ENCODE data around the gene BZW1. TPM values are rescaled to one million over a fixed set of nuclear protein-coding genes. Genes with fewer than 3 reads are reported as not detected.

Gene BZW1
- total RNA-seq, 1 experiment from 2014 or later: 454 TPM

GRCh38 chr2:200770847-200771246 is 40.9 kb upstream of the BZW1 start:
- no peaks in the 10 kb centered on the region for H4K20me1 ChIP-seq (ENCODE audit: insufficient read depth)
- ChIA-PET RAD21 (ENCODE audit: low non-redundant PET in 1 of 2, low total read pairs in 2 of 2, uncharacterized antibody in 2 of 2, unreplicated experiment in 2 of 2) (no interaction called here), POLR2A (no interaction called here), CTCF (no interaction called here)
- peaks cover 18 to 30% of the 10 kb centered on the region in 2 experiments for H3K4me1 ChIP-seq (ENCODE audit: control insufficient read depth in 1 of 2, insufficient read depth in 2 of 2, low read length in 2 of 2)
- no peak overlapping the region for H3K27ac ChIP-seq (ENCODE audit: low read depth, low read length)
- H3K9ac ChIP-seq (ENCODE audit: low read length): no peak overlapping the region
- H3K36me3 ChIP-seq (ENCODE audit: control insufficient read depth in 1 of 2, insufficient read depth in 2 of 2, low read length in 2 of 2): no peaks in the 10 kb centered on the region
- no peak overlapping the region for H2AFZ ChIP-seq (ENCODE audit: low read depth, low read length, poor library complexity, severe bottlenecking)
- DNase-seq (ENCODE audit: low read depth, low spot score) (no peak), ATAC-seq (no peak)
- H3K4me2 ChIP-seq (ENCODE audit: low read length): no peak overlapping the region
- H3K79me2 ChIP-seq (ENCODE audit: insufficient read depth, low read length): no peaks in the 10 kb centered on the region
- no peak overlapping the region for H3K4me3 ChIP-seq (replicated peaks in 1 of 2; ENCODE audit: low read depth in 1 of 2, low read length in 2 of 2)
- BruUV-seq (replicated peaks): no TSS peak
- H3K9me3 ChIP-seq (ENCODE audit: control insufficient read depth in 1 of 2, insufficient read depth in 1 of 2, low read depth in 1 of 2, low read length in 2 of 2): 0 out of 4 replicates have a peak, but pooled peaks cover 0 to 4% of the 10 kb centered on the region in 2 experiments
- TF ChIP-seq SIN3A (IDR thresholded peaks at IDR 0.05; ENCODE audit: low read depth) (no peak), SP1 (IDR thresholded peaks at IDR 0.05; ENCODE audit: low read depth) (no peak), FOSL1 (IDR thresholded peaks at IDR 0.05; ENCODE audit: low read depth) (no peak), YY1 (IDR thresholded peaks at IDR 0.05; ENCODE audit: extremely low read depth, insufficient replicate concordance, low read depth, low read length) (no peak), EZH2phosphoT487 (IDR thresholded peaks at IDR 0.05; ENCODE audit: borderline replicate concordance) (no peak), JUND (IDR thresholded peaks at IDR 0.05) (no peak), ZFX (IDR thresholded peaks at IDR 0.05) (no peak), ELF1 (IDR thresholded peaks at IDR 0.05; ENCODE audit: borderline replicate concordance, low read depth) (no peak), EZH2 (IDR thresholded peaks at IDR 0.05) (no peak), CEBPB (IDR thresholded peaks at IDR 0.05; ENCODE audit: low read depth) (no peak), REST (IDR thresholded peaks at IDR 0.05; ENCODE audit: low read depth) (no peak), ZBTB33 (IDR thresholded peaks at IDR 0.05; ENCODE audit: extremely low read depth, insufficient replicate concordance, low read length) (no peak), TCF7L2 (IDR thresholded peaks at IDR 0.05; ENCODE audit: borderline replicate concordance, extremely low read depth, insufficient read depth, insufficient read length) (no peak)
- no peaks in the 10 kb centered on the region for H3K9me2 ChIP-seq (ENCODE audit: insufficient read depth)
- H3K27me3 ChIP-seq (ENCODE audit: insufficient read depth, low read length): no peaks in the 10 kb centered on the region
- intact Hi-C loops (cut with micrococcal nuclease): no loop called here
